Dendritic cell treated with granulocyte-macrophage colony-stimulating factor and Interleukin-4, amounts not matched to agents 40 ng/mL and 50 ng/mL, for 4 days (primary cell): Measurements from ENCODE around the gene PCCA.

ENCODE experiments used
- H3K27ac Mint-ChIP-seq: one replicate; pipeline ENCODE4 v1.8.0; 2022; ENCODE audit warnings: mild to moderate bottlenecking, mixed read lengths
- H3K27me3 Mint-ChIP-seq: one replicate; pipeline ENCODE4 v1.8.0; 2022; ENCODE audit warnings: mild to moderate bottlenecking, mixed read lengths
- H3K36me3 Mint-ChIP-seq: one replicate; pipeline ENCODE4 v1.8.0; 2022; ENCODE audit warnings: low read depth, mixed read lengths
- H3K4me1 Mint-ChIP-seq: one replicate; pipeline ENCODE4 v1.8.0; 2022; ENCODE audit warnings: low read depth, mixed read lengths
- H3K4me3 Mint-ChIP-seq: one replicate; pipeline ENCODE4 v1.8.0; 2022; ENCODE audit warnings: mild to moderate bottlenecking, moderate library complexity, mixed read lengths
- H3K9me3 Mint-ChIP-seq: one replicate; pipeline ENCODE4 v1.8.0; 2022; ENCODE audit warnings: mixed read lengths
- intact Hi-C: fragments of 100-400 bp; cut with micrococcal nuclease; formaldehyde crosslinking; loops from one replicate; pipeline ENCODE4 v1.15.0; 2022

Gene PCCA

DNA sequence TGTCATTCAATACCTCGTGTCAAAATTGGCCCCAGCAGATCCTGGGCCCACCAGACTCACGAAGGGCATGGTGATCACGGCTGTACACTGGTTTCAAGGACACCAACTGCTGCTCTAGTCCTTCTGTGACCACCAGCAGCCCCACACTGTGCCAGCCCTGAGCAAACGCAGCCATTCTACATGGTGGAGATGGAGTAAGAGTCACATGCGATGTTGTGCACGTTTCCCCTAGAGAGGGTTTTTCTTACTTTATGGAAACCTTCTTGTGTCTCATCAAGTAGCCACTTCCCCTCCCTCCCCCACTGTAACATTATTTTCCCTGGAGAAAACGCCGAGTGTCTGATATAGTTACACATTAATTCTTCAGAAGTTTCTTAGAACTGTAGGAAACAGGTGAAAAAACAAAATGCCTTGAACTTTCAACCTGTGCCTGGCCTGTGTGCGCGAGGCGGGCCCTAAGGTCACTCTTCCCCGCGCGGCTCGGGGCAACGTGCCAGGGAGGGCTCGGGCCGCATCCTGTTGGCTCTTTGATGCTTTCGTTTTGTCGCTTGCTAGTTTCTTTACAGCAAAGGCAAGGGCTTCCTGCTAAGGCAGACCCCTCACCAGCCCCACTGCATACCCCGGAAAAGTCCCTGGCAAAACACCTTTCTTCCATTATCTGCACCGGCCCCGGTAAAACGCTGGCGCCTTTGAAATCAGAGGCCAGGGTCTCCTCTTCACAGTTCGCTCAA lies 455.1 kb downstream of the PCCA start:
- Mint-ChIP-seq H3K36me3 (no peaks in the 10 kb centered on the region), H3K4me1 (peaks cover 10% of the 10 kb centered on the region), H3K27ac (no peak overlapping the region), H3K4me3 (no peak overlapping the region), H3K9me3 (no peaks in the 10 kb centered on the region), H3K27me3 (peaks cover 5% of the 10 kb centered on the region)
- intact Hi-C loops, result no loop called here

DNA sequence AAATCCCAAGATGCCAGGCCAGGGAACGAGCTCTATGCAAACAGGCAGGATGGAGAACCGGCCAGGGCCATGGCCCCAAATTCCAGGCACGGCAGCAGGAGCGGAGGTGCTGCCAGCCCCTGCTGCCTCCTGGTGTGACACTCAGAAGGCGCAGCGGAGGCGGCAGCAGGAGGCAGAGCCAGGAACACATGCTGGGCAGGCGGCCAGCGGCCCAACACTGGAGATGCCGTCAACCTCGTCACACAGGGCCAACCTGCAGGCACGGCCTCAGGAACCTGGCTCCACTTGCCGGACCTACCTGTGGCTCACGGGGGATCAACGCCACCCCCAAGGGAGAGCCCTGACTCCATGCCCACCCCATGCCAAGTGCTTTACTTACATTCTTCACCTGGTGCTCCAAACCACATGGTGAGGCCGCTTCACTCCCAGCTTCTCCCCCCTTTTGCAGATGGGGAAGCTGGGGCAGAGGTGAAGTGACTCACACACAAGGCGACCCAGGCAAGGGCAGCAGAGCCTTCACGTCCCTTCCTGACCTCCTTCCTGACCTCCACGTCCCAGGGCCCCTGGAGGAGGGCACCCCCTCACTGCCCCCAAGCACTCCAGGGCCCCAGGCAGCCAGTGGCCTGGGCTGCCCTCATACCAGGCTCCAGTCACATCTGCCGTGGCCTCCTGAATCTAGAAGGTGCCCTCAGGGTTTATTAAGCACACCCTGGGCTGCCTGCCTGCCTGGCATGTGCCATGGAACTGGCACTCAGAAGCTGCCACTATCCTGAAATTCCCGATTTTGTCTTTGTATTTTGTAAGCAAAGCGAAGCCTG lies 456.2 kb downstream of the PCCA start:
- Mint-ChIP-seq H3K4me3 (no peak overlapping the region), H3K4me1 (peaks cover 10% of the 10 kb centered on the region), H3K27me3 (peaks cover 5% of the 10 kb centered on the region), H3K9me3 (no peaks in the 10 kb centered on the region), H3K27ac (no peak overlapping the region), H3K36me3 (no peaks in the 10 kb centered on the region)
- intact Hi-C loops, result no loop called here

DNA sequence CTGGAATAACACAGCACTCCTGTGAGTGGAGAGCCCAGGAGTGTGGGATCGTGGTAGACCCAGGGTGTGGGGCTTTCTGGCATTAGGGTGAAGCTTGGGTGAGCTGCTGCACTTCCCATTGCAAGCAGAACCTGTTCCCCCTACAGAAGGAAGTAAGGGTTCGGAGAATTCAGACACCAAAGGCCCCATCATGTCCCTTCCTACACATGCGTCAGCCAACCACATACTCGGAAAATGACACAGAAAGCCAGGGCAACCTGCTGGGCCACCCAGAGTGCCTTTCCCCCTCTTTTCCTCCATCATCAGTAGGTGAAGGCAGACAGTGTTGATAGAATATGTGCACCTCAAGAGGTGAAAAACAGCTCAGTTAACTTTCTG lies 456.8 kb downstream of the PCCA start:
- no peaks in the 10 kb centered on the region for H3K9me3 Mint-ChIP-seq
- intact Hi-C loops, result no loop called here
- H3K36me3 Mint-ChIP-seq, result no peaks in the 10 kb centered on the region

DNA sequence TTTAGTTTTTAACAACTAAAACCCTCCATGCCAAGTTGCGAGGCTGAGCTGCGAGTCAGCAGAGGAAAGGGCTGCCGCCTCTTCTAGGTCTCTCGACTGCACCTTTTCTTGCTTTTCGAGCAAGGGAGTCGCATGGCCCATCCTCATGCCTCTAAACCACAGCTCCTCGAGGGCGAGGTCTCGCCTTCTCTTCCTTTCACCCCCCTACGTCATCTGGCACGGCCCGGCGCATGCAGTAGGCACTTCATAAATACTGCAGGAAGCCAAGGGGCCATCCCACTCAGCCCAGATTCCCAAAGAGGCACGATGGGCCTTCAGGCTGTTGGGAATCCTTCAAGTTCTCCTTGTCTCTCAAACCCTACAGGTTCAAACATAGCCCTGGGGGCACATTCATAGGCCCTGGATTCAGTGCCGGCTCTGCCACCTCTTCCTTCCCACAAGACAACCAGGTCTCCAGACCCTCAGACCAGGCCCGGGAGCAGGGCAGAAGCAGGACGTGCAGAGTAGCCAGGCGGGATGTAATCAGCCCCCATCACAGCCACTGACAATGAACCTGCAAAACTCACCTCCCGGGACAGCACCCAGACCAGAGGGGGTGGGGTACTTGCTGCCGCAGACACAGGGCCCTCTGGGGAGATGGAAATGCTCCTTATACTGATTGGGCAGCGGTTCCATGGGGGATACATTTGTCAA lies 458.0 kb downstream of the PCCA start:
- Mint-ChIP-seq H3K9me3 (no peaks in the 10 kb centered on the region), H3K27me3 (no peaks in the 10 kb centered on the region), H3K4me3 (no peak overlapping the region), H3K36me3 (no peaks in the 10 kb centered on the region), H3K27ac (no peak overlapping the region), H3K4me1 (peaks cover 9% of the 10 kb centered on the region)
- intact Hi-C loops, result no loop called here

More for the DNA sequence above, 456.8 kb downstream of the PCCA start:
- Mint-ChIP-seq H3K4me3 (no peak overlapping the region), H3K27me3 (peaks cover 3% of the 10 kb centered on the region), H3K4me1 (peaks cover 10% of the 10 kb centered on the region), H3K27ac (no peak overlapping the region)

DNA sequence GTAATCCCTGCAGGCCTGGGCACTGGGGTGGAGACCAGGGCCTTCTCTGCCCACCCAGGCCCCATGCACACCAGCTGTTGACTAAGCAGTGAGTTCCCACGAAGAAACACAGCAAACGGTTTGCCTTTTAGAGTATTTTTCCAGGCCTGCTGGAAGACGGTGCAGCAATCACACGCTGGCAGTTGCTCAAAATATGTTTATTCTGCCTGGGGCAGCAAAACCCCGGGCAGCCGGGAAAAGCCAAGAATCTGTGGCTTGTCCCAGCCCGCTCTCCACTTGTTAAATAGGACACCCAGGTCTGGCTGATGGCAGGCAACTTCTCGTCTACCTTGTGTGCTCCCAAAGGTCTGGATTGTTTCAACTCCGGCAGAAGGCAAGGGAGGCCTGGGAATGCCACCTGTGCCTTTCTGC lies 458.9 kb downstream of the PCCA start:
- intact Hi-C loops, result no loop called here

DNA sequence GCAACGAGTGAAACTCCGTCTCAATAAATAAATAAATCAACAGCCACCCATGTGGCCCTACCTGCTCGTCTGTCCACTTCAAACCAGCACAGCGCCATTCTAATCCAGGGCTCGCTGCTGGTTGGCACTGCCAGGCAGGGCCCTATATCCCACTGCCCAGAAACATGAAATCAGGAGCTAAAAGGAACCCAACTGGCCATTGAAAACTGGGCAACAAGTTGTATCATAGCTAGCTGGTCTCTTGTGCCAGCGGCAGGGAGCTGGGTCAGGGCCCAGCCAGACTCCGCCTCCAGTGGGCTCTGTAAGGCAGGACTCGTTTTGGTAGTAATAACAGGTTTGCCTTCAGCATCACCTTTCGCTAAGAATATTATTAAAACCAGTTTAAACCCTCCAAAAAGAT lies 460.4 kb downstream of the PCCA start:
- Mint-ChIP-seq H3K4me3 (no peak overlapping the region), H3K27ac (no peak overlapping the region), H3K4me1 (peaks cover 5% of the 10 kb centered on the region), H3K9me3 (no peaks in the 10 kb centered on the region), H3K36me3 (no peaks in the 10 kb centered on the region), H3K27me3 (no peaks in the 10 kb centered on the region)
- intact Hi-C loops, result no loop called here

More for the DNA sequence above, 458.9 kb downstream of the PCCA start:
- no peaks in the 10 kb centered on the region for H3K9me3 Mint-ChIP-seq
- H3K4me1 Mint-ChIP-seq, result peaks cover 5% of the 10 kb centered on the region
- H3K4me3 Mint-ChIP-seq, result no peak overlapping the region
- H3K27me3 Mint-ChIP-seq, result no peaks in the 10 kb centered on the region
- no peaks in the 10 kb centered on the region for H3K36me3 Mint-ChIP-seq
- H3K27ac Mint-ChIP-seq, result no peak overlapping the region

DNA sequence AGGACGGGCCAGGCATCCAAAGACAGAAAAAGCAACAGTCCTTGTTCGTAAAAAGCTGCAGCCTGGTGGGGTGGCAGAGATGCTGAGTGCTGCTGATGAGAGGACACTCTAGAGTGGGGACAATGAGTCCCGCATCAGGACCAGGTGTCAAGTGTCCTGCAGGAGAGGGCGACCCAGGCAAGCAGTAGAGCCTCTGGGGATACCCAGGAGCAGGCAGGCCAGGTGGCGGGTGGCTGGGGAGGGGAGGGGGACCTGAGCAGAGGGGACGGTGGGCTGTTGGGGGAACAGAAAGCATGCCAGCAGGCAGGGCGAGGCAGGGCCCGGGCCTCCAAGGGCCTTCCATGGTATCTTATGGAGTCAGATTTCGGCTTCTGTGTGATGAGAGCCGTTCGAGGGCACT lies 463.9 kb downstream of the PCCA start:
- H3K36me3 Mint-ChIP-seq, result no peaks in the 10 kb centered on the region
- intact Hi-C loops, result no loop called here
- no peak overlapping the region for H3K4me3 Mint-ChIP-seq
- no peaks in the 10 kb centered on the region for H3K9me3 Mint-ChIP-seq
- no peaks in the 10 kb centered on the region for H3K27me3 Mint-ChIP-seq
- no peak overlapping the region for H3K27ac Mint-ChIP-seq
- no peaks in the 10 kb centered on the region for H3K4me1 Mint-ChIP-seq

DNA sequence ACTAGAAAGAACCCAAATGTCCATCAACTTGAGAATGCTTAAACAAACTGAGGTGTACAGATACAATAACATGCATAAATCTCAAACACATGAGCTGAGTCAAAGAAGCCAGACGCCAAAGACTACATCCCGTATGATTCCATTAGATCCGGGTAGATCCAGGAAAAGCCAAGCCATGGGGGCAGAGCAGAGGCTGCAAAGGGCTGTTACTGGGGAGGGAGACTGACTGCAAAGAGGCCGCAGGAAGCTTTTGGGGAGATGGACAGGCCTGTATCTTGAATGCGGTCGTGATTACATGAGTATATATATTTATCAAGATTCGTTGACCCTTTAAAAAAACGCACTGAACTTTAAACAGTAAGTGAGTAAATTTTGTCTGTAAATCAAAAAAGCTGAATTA lies 471.0 kb downstream of the PCCA start:
- Mint-ChIP-seq H3K27me3 (no peaks in the 10 kb centered on the region), H3K4me3 (no peak overlapping the region), H3K36me3 (no peaks in the 10 kb centered on the region), H3K27ac (no peak overlapping the region), H3K4me1 (no peaks in the 10 kb centered on the region), H3K9me3 (no peaks in the 10 kb centered on the region)
- intact Hi-C loops, result no loop called here

DNA sequence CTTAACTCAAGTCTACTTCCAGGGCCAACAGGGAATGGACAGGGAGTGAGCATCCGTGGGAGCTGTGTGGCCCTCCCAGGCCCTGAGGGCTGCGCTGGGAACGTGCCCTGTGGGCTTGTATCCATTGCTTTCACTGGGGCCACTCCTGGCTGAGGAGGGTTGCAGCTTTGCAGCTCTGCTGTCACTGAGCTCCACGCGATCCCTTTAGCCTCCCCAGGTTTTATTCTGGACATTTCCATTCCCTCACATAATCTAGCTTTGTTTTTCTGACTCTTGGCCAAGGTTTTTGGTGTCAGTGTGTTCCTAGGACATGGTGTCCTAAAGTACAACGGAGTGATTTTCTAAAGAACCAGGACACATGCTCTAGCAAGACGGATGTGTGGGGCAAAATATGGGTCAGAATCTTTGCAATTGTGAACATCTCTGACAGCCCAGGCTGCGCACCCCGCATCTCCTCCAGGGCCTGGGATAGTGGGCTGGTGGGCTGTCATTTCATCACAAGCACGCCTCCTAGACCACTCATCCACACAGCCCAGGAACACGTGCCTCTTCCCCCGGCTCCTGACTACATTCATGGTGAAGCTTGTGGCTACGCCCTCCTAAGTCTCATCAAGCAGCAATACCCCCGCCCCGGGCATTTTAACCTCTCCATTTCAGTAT lies 471.7 kb downstream of the PCCA start:
- Mint-ChIP-seq H3K9me3 (peaks cover 2% of the 10 kb centered on the region), H3K36me3 (no peaks in the 10 kb centered on the region), H3K4me3 (no peak overlapping the region), H3K27me3 (no peaks in the 10 kb centered on the region), H3K27ac (no peak overlapping the region), H3K4me1 (no peaks in the 10 kb centered on the region)
- intact Hi-C loops, result no loop called here

DNA sequence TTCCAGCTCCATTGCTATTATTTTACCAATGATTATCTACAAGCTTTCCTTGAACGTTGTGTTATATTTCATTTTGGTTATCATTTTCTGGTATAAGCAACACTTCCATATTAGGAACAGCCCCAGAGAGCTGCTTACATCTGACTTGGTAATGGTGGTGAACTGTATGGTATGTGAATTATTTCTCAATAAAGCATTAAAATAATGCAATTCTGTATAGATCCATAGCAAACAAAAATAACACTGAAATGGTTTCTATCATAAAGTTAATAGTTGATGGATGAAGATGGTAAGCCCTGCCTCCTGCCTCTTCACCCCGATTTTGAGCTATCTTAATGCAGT lies 472.2 kb downstream of the PCCA start:
- intact Hi-C loops, result no loop called here

DNA sequence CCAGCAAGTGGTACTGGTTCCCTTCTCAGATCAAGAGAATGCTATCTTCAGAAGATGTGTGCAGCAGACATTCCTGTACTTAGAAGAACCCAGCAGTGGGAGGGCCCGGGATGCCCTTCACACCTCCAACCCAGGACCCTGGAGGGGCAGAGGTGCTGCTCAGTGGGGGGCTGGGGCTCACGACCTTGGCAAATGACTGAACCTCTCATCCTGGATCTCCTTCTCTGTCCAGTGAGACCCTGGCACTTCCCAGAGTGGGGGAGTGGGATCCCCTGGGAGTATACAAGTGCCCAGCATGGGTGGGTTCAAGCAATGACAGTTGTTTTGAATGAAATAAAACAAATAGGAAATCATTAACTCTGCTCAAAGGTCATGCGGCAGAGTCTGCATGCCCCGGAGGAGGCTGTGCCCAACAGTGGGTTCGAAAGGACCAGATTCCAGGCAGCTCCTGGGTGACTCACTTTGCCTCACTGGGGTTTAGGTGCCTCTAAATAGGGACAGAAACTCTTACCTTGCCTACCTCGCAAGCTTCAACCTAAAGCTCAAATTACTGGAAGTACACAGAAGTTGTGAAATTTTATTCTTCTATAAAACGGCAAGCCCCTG lies 472.8 kb downstream of the PCCA start:
- Mint-ChIP-seq H3K9me3 (peaks cover 13% of the 10 kb centered on the region), H3K4me1 (no peaks in the 10 kb centered on the region), H3K27me3 (no peaks in the 10 kb centered on the region), H3K36me3 (no peaks in the 10 kb centered on the region), H3K27ac (no peak overlapping the region), H3K4me3 (no peak overlapping the region)
- intact Hi-C loops, result no loop called here

More for the DNA sequence above, 472.2 kb downstream of the PCCA start:
- Mint-ChIP-seq H3K27me3 (no peaks in the 10 kb centered on the region), H3K27ac (no peak overlapping the region), H3K36me3 (no peaks in the 10 kb centered on the region), H3K4me3 (no peak overlapping the region), H3K4me1 (no peaks in the 10 kb centered on the region), H3K9me3 (peaks cover 7% of the 10 kb centered on the region)

DNA sequence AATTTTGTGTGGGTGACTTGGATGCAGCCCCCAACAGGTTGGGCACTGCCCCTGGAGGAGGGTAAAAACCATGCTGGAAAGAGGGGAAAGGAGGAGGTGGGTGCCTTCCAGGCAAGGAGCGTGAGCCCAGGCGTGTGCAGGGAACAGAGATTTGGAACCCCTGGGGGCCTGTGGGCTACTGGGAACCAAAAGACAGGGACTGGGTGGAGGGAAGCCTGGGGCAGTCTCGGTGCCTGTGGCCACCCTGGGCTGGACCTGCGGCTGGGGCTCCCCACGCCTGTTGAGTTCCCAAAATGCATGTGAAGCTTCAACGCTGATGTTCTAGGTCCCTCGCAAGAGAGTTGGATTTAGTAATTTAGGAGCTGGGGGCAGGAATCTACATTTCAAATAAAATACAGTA lies 474.9 kb downstream of the PCCA start:
- no peak overlapping the region for H3K27ac Mint-ChIP-seq
- H3K9me3 Mint-ChIP-seq, result peaks cover 13% of the 10 kb centered on the region
- no peaks in the 10 kb centered on the region for H3K27me3 Mint-ChIP-seq
- intact Hi-C loops, result no loop called here
- H3K36me3 Mint-ChIP-seq, result no peaks in the 10 kb centered on the region
- H3K4me1 Mint-ChIP-seq, result no peaks in the 10 kb centered on the region
- H3K4me3 Mint-ChIP-seq, result no peak overlapping the region

DNA sequence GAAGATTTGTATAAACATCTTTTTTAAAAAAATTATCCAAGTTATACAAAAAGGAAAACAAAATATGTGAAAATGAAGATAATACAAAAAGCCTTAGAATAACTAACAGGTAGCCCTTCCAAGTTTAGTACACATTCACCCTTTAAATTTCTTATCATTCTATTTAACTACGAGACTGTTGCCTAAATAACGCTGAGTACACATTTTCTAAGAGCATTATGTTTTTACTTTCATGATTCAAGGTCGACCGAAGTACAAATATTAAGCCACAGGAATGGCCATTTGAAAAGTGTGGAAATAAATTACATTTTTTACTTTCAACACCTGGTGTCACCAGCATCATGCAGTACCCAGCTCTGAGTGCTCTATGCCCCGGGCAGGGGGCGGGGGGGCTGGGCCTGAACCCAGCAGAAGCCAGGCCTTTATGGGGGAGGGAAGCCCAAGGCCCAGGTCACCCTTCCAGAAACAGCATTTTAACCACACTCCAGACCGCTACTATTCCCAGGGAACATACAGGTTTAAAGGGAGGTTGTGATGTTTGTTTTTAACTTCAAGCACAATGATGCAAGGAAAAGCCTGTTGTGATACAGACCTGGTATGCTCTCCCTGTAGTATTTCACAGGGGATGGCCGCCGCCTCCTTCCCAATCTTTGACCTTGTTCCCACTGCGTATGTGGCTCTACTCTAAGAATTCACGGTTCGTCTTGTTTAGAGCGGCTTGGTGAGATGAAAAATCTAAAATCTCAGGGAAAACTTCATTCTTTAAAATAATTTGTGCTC lies 475.7 kb downstream of the PCCA start:
- Mint-ChIP-seq H3K4me1 (no peaks in the 10 kb centered on the region), H3K9me3 (peaks cover 13% of the 10 kb centered on the region), H3K27ac (no peak overlapping the region), H3K36me3 (no peaks in the 10 kb centered on the region), H3K27me3 (no peaks in the 10 kb centered on the region), H3K4me3 (no peak overlapping the region)
- intact Hi-C loops, result no loop called here
